SK-N-SH (cell line): Measurements from ENCODE around the gene WIPF2. TPM values are rescaled to one million over a fixed set of nuclear protein-coding genes. Genes with fewer than 3 reads are reported as not detected.

ENCODE experiments used
- CTCF ChIA-PET: fragments of 300-600, 350-600 bp; formaldehyde crosslinking; extraction: SDS; loops from one replicate; lab custom pipeline; 2021; lab: Yijun Ruan, JAX
- POLR2A ChIA-PET: fragments of 350-600 bp; sonication (Branson Sonifier 250); formaldehyde crosslinking; extraction: SDS; loops from one replicate; lab custom pipeline; 2020; ENCODE audit warnings: antibody characterized with exemption, inconsistent platforms; lab: Yijun Ruan, JAX
- DNase-seq: peaks from one replicate; pipeline ENCODE4 v3.0.0; 2012
- H2AFZ ChIP-seq: fragments of 200-600 bp; sonication (generic); 2 replicates; pipeline ENCODE4 v1.8.1; 2016; ENCODE audit warnings: antibody characterized with exemption, mild to moderate bottlenecking, low read depth
- H3F3A ChIP-seq: fragments of 200-600 bp; sonication (generic); replicated peaks from 2 replicates; pipeline ENCODE3; 2016; ENCODE audit warnings: antibody characterized with exemption, mild to moderate bottlenecking; ENCODE audit not compliant: insufficient read depth
- H3K27ac ChIP-seq, 2 experiments: fragments of 200-500 bp in 1 of 2; fragments of 200-600 bp in 1 of 2; sonication (Bioruptor generic) in 1 of 2; sonication (generic), shearing (Covaris generic) in 1 of 2; 2 replicates each; pipeline versions ENCODE4 v1.5.1 to v1.6.1; 2014 to 2016; ENCODE audit warnings: low read depth in 2 of 2, inconsistent platforms in 1 of 2, low read length in 1 of 2, mild to moderate bottlenecking in 1 of 2, mixed read lengths in 1 of 2
- H3K27me3 ChIP-seq: fragments of 200-600 bp; sonication (generic), shearing (Covaris generic); 2 replicates; pipeline ENCODE4 v1.6.1; 2016; ENCODE audit warnings: mixed run types; ENCODE audit not compliant: insufficient read depth
- H3K36me3 ChIP-seq, 2 experiments: fragments of 200-500 bp in 1 of 2; fragments of 200-600 bp in 1 of 2; sonication (Bioruptor generic) in 1 of 2; sonication (generic) in 1 of 2; replicated peaks in 1 of 2; 2 replicates each; pipeline versions ENCODE3 to v1.5.1; 2014 to 2016; ENCODE audit warnings: low read length in 1 of 2, mild to moderate bottlenecking in 1 of 2; ENCODE audit not compliant: insufficient read depth in 2 of 2, control insufficient read depth in 1 of 2
- H3K4me1 ChIP-seq, 2 experiments: fragments of 200-500 bp in 1 of 2; fragments of 200-600 bp in 1 of 2; sonication (Bioruptor generic) in 1 of 2; sonication (generic), shearing (Covaris generic) in 1 of 2; 2 replicates each; pipeline versions ENCODE4 v1.5.1 to v1.6.1; 2014 to 2016; ENCODE audit warnings: low read depth in 1 of 2, low read length in 1 of 2, mixed run types in 1 of 2; ENCODE audit not compliant: insufficient read depth in 2 of 2, control insufficient read depth in 1 of 2
- H3K4me2 ChIP-seq: fragments of 200-600 bp; sonication (generic), shearing (Covaris generic); 2 replicates; pipeline ENCODE4 v1.6.1; 2017; ENCODE audit warnings: mixed run types
- H3K4me3 ChIP-seq, 2 experiments: fragments of 200-500 bp in 1 of 2; fragments of 200-600 bp in 1 of 2; sonication (Bioruptor generic) in 1 of 2; sonication (generic), shearing (Covaris generic) in 1 of 2; 2 replicates each; pipeline versions ENCODE4 v1.5.1 to v1.8.1; 2014 to 2016; ENCODE audit warnings: low read depth in 2 of 2, inconsistent platforms in 1 of 2, low read length in 1 of 2, mild to moderate bottlenecking in 1 of 2, mixed read lengths in 1 of 2, moderate library complexity in 1 of 2
- H3K79me2 ChIP-seq: fragments of 200-600 bp; sonication (generic); 2 replicates; pipeline ENCODE4 v1.8.1; 2017; ENCODE audit warnings: mild to moderate bottlenecking; ENCODE audit not compliant: insufficient read depth
- H3K9ac ChIP-seq: fragments of 200-600 bp; sonication (generic); 2 replicates; pipeline ENCODE4 v1.6.1; 2017; ENCODE audit warnings: mixed run types
- H3K9me2 ChIP-seq: fragments of 200-600 bp; sonication (generic); 2 replicates; pipeline ENCODE4 v1.6.1; 2017; ENCODE audit warnings: mixed run types
- H3K9me3 ChIP-seq: fragments of 200-600 bp; sonication (generic); 2 replicates; pipeline ENCODE4 v1.6.1; 2017; ENCODE audit warnings: mixed run types, mild to moderate bottlenecking, moderate library complexity
- H4K20me1 ChIP-seq: fragments of 200-600 bp; sonication (generic); 2 replicates; pipeline ENCODE4 v1.6.1; 2017; ENCODE audit warnings: mild to moderate bottlenecking, mixed run types; ENCODE audit not compliant: insufficient read depth
- ELF1 ChIP-seq: IDR thresholded peaks from 2 replicates; pipeline ENCODE4 v1.4.0; 2012
- EZH2phosphoT487 ChIP-seq: fragments of 200-600 bp; sonication (generic); IDR thresholded peaks from 2 replicates; pipeline ENCODE4 v1.6.1; 2017; ENCODE audit warnings: low read depth, mixed run types, mild to moderate bottlenecking, antibody characterized with exemption, moderate library complexity, borderline replicate concordance
- FOSL2 ChIP-seq: IDR thresholded peaks from 2 replicates; pipeline ENCODE4 v1.4.0; 2012; ENCODE audit warnings: low read depth, mild to moderate bottlenecking, moderate library complexity, borderline replicate concordance
- FOXM1 ChIP-seq: IDR thresholded peaks from 2 replicates; pipeline ENCODE4 v1.4.0; 2012; ENCODE audit warnings: low read depth, mild to moderate bottlenecking
- GABPA ChIP-seq: IDR thresholded peaks from 2 replicates; pipeline ENCODE4 v1.4.0; 2012; ENCODE audit warnings: low read depth, mild to moderate bottlenecking
- GATA2 ChIP-seq: sonication (generic); formaldehyde crosslinking; IDR thresholded peaks from 2 replicates; pipeline ENCODE4 v1.5.0; 2020; ENCODE audit warnings: mild to moderate bottlenecking, missing genetic modification reagents
- IRF3 ChIP-seq: fragments of 150-350 bp; IDR thresholded peaks from 2 replicates; pipeline ENCODE4 v1.6.1; 2016; ENCODE audit warnings: mild to moderate bottlenecking, low read depth, low read length
- JUND ChIP-seq: IDR thresholded peaks from 2 replicates; pipeline ENCODE4 v1.4.0; 2012
- MAX ChIP-seq: IDR thresholded peaks from 2 replicates; pipeline ENCODE4 v1.4.0; 2012; ENCODE audit warnings: low read depth
- NRF1 ChIP-seq: IDR thresholded peaks from 2 replicates; pipeline ENCODE4 v1.6.1; 2012; ENCODE audit warnings: low read depth, mild to moderate bottlenecking, low read length
- RAD21 ChIP-seq: IDR thresholded peaks from 2 replicates; pipeline ENCODE4 v1.6.1; 2012; ENCODE audit warnings: mild to moderate bottlenecking, low read length
- RFX5 ChIP-seq: IDR thresholded peaks from 2 replicates; pipeline ENCODE4 v1.6.1; 2012; ENCODE audit warnings: mild to moderate bottlenecking, improper control_type of control experiment, low read length
- SMC3 ChIP-seq: IDR thresholded peaks from 2 replicates; pipeline ENCODE4 v1.6.1; 2012; ENCODE audit warnings: low read depth, low read length, improper control_type of control experiment
- TAF1 ChIP-seq: IDR thresholded peaks from 2 replicates; pipeline ENCODE4 v1.6.1; 2012; ENCODE audit warnings: low read depth, mild to moderate bottlenecking, low read length, moderate library complexity, borderline replicate concordance
- TEAD4 ChIP-seq: IDR thresholded peaks from 2 replicates; pipeline ENCODE4 v1.4.0; 2012; ENCODE audit warnings: mild to moderate bottlenecking, borderline replicate concordance; ENCODE audit not compliant: insufficient read depth
- USF1 ChIP-seq: IDR thresholded peaks from 2 replicates; pipeline ENCODE4 v1.4.0; 2012; ENCODE audit warnings: low read depth, borderline replicate concordance
- WGBS: methylation state at CpG from one replicate; pipeline ENCODE4 v1.1.6; 2017; ENCODE audit warnings: low lambda C conversion rate; 5-methylcytosine and 5-hydroxymethylcytosine counted together
- polyA plus RNA-seq, 3 experiments: library from polyadenylated mRNA; depleted of rRNA; stranded (reverse); fragments of >200 nt; gene quantifications; 2 replicates each; pipeline ENCODE4 v1.2.3, GENCODE V29; 2012
- TF ChIP-seq, protein P1 (sequence below): fragments of 150-350 bp; IDR thresholded peaks from 2 replicates; pipeline ENCODE4 v1.6.1; 2017; ENCODE audit warnings: antibody characterized with exemption, low read length, low read depth, borderline replicate concordance
- TF ChIP-seq, protein P2 (sequence below): IDR thresholded peaks from 2 replicates; pipeline ENCODE4; 2012

Gene WIPF2
- polyA plus RNA-seq, 1 of the 3 experiments (the other 2 are of a cell fraction): 6.8 TPM

DNA sequence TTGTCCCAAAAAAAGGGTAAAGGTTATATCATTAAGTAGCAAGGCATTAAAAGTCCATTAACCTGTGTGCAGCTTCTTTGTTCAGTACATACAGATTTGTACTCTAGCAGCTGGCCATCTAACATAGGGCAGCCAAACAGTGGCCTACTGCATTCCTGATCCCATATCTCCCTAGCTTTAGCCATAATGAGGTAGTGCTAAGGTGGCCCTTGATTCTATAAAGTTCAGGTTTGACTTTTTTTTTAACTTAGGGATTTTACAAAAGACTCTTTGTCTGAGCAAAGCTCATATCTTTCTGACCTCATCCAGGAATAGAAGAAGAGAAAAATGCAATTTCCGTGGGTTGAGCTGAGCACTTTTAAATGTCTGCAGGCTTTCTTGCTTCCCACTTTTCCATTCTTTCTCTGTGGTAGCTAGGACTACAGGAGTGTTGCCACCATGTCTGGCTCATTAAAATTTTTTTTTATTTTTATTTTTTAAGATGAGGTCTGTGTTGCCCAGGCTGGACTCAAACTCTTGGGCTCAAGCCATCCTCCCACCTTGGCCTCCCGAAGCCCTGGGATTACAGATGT is 49.1 kb downstream of the WIPF2 start:
- 65% methylated on average over 2 of the region's 2 CpGs for WGBS
- Histone ChIP-seq H3K9me3 (no peaks in the 10 kb centered on the region), H3K36me3 (peaks cover 14 to 43% of the 10 kb centered on the region in 2 experiments), H3K79me2 (no peaks in the 10 kb centered on the region; the same call in 1 of the 2 replicates), H3F3A (peaks cover 4% of the 10 kb centered on the region), H3K27me3 (no peaks in the 10 kb centered on the region), H2AFZ (no peak overlapping the region), H3K4me1 (no peaks in the 10 kb centered on the region)
- DNase-seq: no peak
- TF ChIP-seq NRF1 (no peak), RAD21 (no peak), TEAD4 (no peak), MAX (no peak), EZH2phosphoT487 (no peak), TAF1 (no peak), FOXM1 (no peak), USF1 (no peak), JUND (no peak), FOSL2 (no peak), RFX5 (no peak), GABPA (no peak), ELF1 (no peak), IRF3 (no peak), SMC3 (no peak), GATA2 (CRISPR knock-in tag) (no peak)
- TF ChIP-seq, protein P1, sequence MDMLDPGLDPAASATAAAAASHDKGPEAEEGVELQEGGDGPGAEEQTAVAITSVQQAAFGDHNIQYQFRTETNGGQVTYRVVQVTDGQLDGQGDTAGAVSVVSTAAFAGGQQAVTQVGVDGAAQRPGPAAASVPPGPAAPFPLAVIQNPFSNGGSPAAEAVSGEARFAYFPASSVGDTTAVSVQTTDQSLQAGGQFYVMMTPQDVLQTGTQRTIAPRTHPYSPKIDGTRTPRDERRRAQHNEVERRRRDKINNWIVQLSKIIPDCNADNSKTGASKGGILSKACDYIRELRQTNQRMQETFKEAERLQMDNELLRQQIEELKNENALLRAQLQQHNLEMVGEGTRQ: no peak
- TF ChIP-seq, protein P2, sequence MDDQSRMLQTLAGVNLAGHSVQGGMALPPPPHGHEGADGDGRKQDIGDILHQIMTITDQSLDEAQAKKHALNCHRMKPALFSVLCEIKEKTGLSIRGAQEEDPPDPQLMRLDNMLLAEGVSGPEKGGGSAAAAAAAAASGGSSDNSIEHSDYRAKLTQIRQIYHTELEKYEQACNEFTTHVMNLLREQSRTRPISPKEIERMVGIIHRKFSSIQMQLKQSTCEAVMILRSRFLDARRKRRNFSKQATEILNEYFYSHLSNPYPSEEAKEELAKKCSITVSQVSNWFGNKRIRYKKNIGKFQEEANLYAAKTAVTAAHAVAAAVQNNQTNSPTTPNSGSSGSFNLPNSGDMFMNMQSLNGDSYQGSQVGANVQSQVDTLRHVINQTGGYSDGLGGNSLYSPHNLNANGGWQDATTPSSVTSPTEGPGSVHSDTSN: no peak
- TF ChIP-seq, all 33 proteins: peak for 0
- Histone ChIP-seq H3K4me3 (no peak overlapping the region), H3K4me2 (no peak overlapping the region), H3K27ac (no peak overlapping the region), H3K9ac (no peak overlapping the region), H4K20me1 (no peaks in the 10 kb centered on the region), H3K9me2 (no peaks in the 10 kb centered on the region)
- CTCF ChIA-PET: interaction anchor here (1.3 to 1.9 kb wide), 3 partner anchors 23 to 58 kb away, joined by 3 to 4 read pairs (median 4); partner anchors contain the start of gene WIPF2
- POLR2A ChIA-PET: no interaction called here
